ENCODE measurements around the gene TLX3.
A peak's percentile ranks its signal among the peaks of the same experiment; 100 is the strongest.
"Not testable (repeated sequence)": the region's sequence is repeated elsewhere in the genome, so short reads cannot be mapped to it uniquely, and the experiment has no call there.

Gene TLX3

DNA sequence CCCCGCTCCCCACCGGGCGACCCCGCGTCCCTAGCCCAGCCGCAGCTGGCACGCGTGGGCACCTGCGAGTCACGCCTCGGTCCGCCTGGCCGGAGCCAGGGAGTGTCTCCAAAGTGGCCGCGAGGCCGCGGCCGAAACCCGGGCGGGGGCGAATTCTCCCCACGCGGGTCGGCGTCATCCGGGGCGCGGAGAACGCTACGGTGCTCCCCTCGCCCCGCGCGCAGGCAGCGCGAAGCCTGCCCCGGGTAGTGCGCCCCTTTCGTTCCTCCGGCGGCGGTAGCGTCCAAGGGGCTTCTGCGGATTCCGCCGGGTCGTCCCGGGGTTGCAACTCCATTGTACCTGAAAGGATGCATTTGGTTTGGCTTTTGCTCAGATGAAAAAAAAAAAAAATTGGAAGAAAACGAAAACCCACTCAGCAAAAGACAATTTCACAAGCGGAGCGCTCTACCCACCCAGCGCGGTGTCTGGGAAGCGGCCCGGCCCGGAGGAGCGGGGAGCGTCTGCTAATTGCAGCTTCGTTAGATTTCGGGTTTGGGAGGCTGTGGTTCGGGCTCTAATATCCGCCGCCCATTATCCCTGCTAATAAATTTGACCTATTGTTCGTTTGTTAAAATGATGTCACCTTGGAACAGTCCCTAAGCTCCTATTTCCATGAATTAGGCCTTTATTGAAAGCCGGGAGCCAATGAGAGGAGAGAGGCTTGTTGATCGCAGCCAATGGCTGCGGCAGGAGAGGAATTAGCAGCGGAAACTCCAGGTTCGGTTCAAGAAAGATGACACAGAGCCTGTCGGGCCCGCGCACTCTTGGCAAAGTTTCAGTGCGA lies at the start of gene TLX3:
Gene TLX3 (plus strand): TSS at position 796 of the 823 bp plus-strand sequence. CDS start 118 bp downstream, outside the sequence.
- peak; percentile 98 for DNase-seq (ENCODE audit: low spot score)

- DNase-seq (ENCODE audit: low spot score): no peak
Measured at GRCh38 chr5:171261361-171261760, 47.7 kb upstream of the TLX3 start.

- no peak for DNase-seq (ENCODE audit: low spot score)
Measured at GRCh38 chr5:171261904-171262303, 47.1 kb upstream of the TLX3 start.

GRCh38 chr5:171263181-171263580 lies 45.9 kb upstream of the TLX3 start:
- no peak for DNase-seq (ENCODE audit: low spot score)

DNA sequence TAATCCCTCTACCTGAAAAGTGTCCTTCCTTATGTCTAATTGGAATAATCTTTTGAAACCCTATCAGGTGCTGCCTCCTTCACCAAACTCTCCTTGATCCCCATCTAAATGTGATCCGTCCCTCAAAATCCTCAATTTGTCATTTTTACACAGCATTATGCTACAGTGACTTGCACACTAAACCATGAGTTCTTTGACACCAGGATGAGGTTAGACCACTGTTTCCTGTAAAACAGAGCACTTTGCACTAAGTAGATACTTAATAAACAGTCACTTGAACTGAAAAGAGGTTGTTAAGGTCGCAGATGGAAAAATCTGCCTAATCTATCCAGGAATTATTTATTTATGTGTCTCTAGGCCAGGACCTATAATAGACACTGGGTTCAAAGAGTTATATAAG lies 44.2 kb upstream of the TLX3 start:
- no peak for DNase-seq (ENCODE audit: low spot score)

DNA sequence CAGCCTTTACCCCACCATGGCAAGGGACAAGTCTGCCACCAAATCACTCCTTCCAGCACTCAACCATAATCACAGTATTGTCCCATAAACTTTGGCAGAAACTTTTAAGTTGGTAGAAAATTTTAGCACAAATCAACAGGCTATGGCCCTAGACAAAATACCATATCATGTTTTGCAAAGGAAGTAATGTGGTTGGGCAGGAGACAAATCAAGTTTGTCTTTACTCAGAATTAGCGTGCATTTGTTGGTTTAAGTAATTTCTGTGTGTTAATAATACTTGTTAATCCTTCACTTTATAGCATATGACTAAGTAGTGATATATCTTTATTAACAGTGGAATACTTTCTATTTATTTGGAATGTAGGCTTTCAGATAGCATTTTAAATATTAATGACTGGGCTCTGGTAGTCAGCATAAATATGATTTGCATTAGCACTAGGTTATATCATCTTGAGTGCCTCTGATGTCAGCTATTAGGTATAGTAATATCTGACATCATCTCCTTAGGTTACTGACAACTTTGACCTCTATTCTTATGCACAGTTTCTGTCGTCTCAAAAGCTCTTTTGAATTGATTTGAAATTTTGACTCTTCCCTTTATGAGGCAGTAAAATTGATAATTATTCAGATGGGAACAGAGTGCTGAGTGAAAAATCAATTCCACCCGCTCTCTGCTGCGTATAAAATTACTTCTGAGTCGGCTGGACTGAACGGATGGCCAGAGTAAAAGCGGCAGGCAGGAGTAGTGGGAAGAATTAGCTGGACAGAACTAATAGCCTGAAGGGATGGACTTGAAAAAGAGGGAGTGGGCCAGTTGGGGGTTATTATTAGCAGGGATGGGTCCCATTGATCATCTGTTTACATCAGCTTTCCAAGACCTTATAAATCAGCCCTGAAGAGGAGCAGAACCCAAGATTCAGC lies 40.1 kb upstream of the TLX3 start:
- DNase-seq (ENCODE audit: low spot score): no peak

DNA sequence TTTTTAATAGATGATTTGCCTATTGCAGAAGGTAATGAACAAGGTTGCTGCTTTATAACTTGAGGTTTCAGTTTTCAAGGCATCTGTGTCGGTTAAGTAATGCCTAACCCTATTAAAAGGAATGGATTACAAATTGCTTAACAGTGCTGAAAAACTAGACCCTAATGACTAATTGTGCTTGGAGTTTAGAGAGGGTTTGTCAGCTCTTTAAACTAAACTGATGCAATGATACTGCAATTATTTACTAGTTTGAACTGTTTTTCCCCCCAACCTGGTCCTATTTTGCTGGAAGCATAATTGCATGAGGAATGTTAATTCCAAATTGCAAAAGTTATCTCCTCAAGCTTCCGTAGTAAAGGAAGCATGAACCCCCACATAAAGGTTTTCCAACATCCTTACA lies 39.3 kb upstream of the TLX3 start:
- DNase-seq (ENCODE audit: low spot score): no peak

GRCh38 chr5:171270136-171270535 lies 38.9 kb upstream of the TLX3 start:
- DNase-seq (ENCODE audit: low spot score): no peak

DNA sequence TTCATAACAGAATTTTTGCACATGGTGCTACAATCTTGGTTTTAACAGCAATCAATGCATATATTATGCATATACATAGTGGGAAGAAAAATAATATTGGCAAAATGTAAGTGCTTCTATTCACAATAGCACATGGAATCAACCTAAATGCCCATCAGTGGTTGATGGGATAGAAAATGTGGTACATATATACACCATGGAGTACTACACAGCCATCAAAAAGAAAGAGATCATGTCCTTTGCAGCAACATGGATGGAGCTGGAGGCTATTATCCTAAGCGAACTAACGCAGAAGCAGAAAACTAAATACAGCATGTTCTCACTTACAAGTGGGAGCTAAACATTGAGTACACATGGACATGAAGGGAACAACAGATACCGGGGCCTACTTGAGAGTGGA lies 37.2 kb upstream of the TLX3 start:
- no peak for DNase-seq (ENCODE audit: low spot score)

GRCh38 chr5:171272996-171273970 lies 35.8 kb upstream of the TLX3 start:
- peak; percentile 75 for DNase-seq (ENCODE audit: low spot score)

GRCh38 chr5:171275841-171276544 lies 33.1 kb upstream of the TLX3 start:
- no peak for DNase-seq (ENCODE audit: low spot score)

DNA sequence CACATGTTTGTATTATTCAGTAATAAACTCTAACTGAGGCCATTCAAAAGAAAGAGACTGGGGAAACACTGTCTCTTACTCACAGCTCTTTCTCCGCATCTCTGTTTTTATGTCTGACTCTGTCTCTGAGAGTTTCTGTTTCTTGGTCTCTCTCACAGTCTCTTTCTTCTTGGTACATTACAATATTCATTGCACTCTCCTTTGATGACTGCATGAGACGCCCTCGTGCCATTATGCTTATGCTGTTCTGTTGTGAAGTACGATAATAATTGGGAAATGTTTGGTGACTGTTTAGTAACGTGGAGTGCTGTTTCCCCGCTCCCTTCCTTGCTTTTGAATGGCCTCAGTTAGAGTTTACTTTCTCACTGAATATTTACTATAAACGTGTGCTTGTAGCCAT lies 25.3 kb upstream of the TLX3 start:
- DNase-seq (ENCODE audit: low spot score): no peak

DNA sequence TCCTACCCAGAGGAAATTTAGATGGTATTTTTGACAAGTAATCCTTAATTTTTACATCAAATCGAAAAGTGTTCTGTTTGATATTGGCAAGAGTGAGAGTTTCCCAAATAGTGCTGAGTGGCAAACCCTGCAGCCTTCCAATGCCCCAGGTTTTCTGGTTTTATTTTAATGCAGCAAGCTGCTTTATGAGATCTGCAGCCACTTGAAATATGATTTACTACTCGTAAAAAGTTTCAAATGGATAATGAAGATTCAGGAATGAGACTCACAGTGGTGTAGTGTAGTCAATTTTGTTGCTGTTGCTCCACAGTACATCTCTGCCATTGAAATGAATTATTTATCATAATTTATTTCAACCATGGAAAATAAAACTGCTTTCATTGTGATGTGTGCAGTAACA lies 23.6 kb upstream of the TLX3 start:
- DNase-seq (ENCODE audit: low spot score): no peak

DNA sequence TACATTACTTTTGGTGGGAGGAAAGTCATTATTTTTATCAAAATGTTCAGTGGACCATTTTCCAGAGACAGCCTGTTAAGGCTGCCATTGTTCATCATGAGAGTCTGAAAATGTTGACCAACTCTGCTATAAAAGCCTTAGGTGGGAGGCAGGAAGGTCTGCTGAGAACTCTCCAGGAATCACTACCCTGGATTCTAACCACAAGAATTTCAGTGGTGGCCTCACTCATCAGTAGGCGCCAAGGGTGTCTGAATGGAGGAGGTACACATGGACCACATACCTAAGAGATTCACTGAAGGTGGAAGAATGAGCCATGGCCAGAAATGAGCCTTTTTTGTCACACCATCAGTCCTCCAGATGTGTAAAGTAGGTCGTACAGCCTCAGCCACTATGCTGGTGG lies 21.0 kb upstream of the TLX3 start:
- DNase-seq (ENCODE audit: low spot score): no peak

DNA sequence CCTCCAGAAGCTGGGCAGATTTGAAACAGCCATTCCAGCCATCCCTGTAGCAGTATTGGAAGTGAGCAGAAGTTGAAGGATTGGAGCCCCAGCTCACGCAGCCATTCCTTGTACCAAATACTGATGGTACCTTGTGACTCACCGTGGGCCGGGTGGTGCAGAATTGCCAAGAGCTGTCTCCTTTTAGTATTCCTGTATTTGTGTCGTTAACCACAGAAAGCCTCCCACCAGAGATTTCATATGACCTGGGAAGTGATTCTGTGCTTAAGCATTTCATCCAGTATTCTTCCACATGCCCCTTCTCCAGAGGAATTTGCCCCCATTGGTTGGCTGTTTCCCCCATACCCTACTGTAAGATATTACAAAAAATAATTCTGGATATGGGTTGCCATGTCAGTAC lies 17.7 kb upstream of the TLX3 start:
- DNase-seq (ENCODE audit: low spot score): no peak

GRCh38 chr5:171295299-171295698 lies 13.7 kb upstream of the TLX3 start:
- DNase-seq (ENCODE audit: low spot score): no peak

- DNase-seq (ENCODE audit: low spot score): no peak
Measured at GRCh38 chr5:171295801-171296200, 13.2 kb upstream of the TLX3 start.

DNA sequence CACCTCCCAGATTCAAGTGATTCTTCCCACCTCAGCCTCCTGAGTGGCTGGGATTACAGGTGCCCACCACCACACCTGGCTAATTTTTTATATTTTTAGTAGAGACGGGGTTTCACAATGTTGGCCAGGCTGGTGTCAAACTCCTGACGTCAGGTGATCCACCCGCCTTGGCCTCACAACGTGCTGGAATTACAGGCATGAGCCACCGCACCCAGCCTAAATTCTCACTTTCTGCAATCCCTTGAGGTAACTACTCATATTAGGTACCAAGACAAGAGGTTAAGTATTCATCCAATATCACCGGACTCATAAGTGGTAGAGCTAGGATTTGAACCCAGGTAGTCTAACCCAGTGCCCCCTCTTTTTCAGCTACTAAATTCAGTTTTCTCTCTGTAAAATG lies 11.1 kb upstream of the TLX3 start:
- DNase-seq (ENCODE audit: low spot score): not testable (repeated sequence)

DNA sequence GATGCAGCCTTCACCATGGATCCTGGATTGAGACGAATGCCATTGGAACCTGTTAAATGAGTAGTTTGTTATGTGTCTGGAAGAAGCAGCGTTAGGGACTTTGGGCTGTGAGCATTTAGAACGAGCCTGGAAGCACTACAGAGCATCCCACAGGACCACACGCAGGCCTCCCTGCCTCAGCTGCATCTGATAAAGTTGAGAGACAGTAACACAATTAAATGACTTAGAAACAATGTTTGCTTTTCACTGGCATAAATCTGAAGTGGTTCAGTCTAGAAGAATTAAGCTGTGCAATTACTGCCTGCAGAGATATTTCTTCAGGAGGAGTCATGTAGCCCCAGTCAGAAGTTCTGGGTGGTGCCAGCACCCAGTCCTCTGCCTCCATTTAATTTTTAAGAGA lies 9.8 kb upstream of the TLX3 start:
- DNase-seq (ENCODE audit: low spot score): no peak

DNA sequence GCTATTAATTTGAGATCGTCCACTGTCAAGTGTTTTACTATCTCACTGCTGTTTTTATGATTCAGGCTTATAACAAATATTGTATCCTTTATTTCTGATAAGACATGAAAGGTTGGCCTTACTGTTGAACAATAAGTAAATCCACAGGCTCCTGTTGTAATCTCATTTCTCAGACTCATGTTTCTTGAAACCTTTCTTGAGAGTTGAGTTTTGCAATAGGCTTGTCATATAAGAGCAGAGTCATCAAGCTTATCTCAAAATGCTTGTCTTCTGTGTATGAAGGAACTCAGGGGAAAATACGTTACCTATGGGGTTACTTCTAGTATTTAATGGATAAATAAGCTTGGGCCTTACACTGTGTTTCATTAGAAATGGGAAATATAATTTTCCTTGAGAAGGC lies 9.2 kb upstream of the TLX3 start:
- no peak for DNase-seq (ENCODE audit: low spot score)

DNA sequence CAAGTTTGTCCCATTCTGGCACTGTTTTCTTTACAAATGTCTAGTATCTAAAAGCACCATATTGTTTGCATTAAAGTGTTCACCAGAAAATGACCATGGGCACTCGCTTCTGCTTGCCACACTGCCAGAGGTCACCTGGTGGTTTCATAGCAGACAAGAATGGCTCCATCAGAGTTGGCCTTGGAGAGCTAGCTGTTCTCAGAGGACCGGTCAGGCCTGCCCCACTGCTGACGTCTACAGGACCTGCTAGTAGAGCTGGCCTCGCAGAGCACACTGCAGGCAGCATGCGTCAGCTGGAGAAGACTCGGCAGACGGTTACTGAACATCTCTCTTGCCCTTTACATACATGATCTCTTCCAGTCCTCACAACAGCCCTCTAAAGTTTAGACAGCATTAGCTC lies 8.7 kb upstream of the TLX3 start:
- DNase-seq (ENCODE audit: low spot score): no peak

All from cerebellar cortex (tissue), 1 donor.